Measurements from ENCODE around the gene ATP12A.

The ATP12A gene

GRCh38 chr13:24663586-24663985 lies 16.6 kb upstream of the ATP12A start:
- H3K4me2 ChIP-seq (ENCODE audit: low read depth, low read length, poor library complexity, severe bottlenecking), result no peak overlapping the region
- no peaks in the 10 kb centered on the region for H3K36me3 ChIP-seq (ENCODE audit: low read length)
- no peak overlapping the region for H2AFZ ChIP-seq (ENCODE audit: low read depth, low read length, severe bottlenecking)
- H3K9me2 ChIP-seq (replicated peaks; ENCODE audit: insufficient read depth, low read length), result no peaks in the 10 kb centered on the region
- no peak overlapping the region for H3K4me3 ChIP-seq (ENCODE audit: insufficient read depth, low read length, poor library complexity, severe bottlenecking)
- no peaks in the 10 kb centered on the region for H3K79me2 ChIP-seq (ENCODE audit: insufficient read depth, low read length)
- H3K9me3 ChIP-seq (ENCODE audit: insufficient read depth, low read length), result no peaks in the 10 kb centered on the region
- no peaks in the 10 kb centered on the region for H3K27me3 ChIP-seq (ENCODE audit: low read length)
- TF ChIP-seq, protein P1, sequence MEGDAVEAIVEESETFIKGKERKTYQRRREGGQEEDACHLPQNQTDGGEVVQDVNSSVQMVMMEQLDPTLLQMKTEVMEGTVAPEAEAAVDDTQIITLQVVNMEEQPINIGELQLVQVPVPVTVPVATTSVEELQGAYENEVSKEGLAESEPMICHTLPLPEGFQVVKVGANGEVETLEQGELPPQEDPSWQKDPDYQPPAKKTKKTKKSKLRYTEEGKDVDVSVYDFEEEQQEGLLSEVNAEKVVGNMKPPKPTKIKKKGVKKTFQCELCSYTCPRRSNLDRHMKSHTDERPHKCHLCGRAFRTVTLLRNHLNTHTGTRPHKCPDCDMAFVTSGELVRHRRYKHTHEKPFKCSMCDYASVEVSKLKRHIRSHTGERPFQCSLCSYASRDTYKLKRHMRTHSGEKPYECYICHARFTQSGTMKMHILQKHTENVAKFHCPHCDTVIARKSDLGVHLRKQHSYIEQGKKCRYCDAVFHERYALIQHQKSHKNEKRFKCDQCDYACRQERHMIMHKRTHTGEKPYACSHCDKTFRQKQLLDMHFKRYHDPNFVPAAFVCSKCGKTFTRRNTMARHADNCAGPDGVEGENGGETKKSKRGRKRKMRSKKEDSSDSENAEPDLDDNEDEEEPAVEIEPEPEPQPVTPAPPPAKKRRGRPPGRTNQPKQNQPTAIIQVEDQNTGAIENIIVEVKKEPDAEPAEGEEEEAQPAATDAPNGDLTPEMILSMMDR (IDR thresholded peaks at IDR 0.05; ENCODE audit: insufficient read depth, low read length, poor library complexity, severe bottlenecking), result no peak
- TF ChIP-seq EZH2phosphoT487 (conservative IDR thresholded peaks at IDR 0.05; ENCODE audit: low read length), result no peak
- no peaks in the 10 kb centered on the region for H4K20me1 ChIP-seq (ENCODE audit: low read depth, low read length)
- no peak overlapping the region for H3K27ac ChIP-seq (ENCODE audit: low read depth, low read length)
- no peak overlapping the region for H3K9ac ChIP-seq (ENCODE audit: low read length)
- H3F3A ChIP-seq (ENCODE audit: insufficient read depth), result no peaks in the 10 kb centered on the region

GRCh38 chr13:24664726-24665409 lies 15.3 kb upstream of the ATP12A start:
- no peak overlapping the region for H2AFZ ChIP-seq (ENCODE audit: low read depth, low read length, severe bottlenecking)
- H3K27me3 ChIP-seq (ENCODE audit: low read length), result no peaks in the 10 kb centered on the region
- H3K27ac ChIP-seq (ENCODE audit: low read depth, low read length), result no peak overlapping the region
- TF ChIP-seq EZH2phosphoT487 (conservative IDR thresholded peaks at IDR 0.05; ENCODE audit: low read length), result no peak
- TF ChIP-seq, protein P1 (IDR thresholded peaks at IDR 0.05; ENCODE audit: insufficient read depth, low read length, poor library complexity, severe bottlenecking), result no peak
- no peaks in the 10 kb centered on the region for H3K9me2 ChIP-seq (replicated peaks; ENCODE audit: insufficient read depth, low read length)
- no peak overlapping the region for H3K4me3 ChIP-seq (ENCODE audit: insufficient read depth, low read length, poor library complexity, severe bottlenecking)
- H3K79me2 ChIP-seq (ENCODE audit: insufficient read depth, low read length), result no peaks in the 10 kb centered on the region
- no peaks in the 10 kb centered on the region for H3K36me3 ChIP-seq (ENCODE audit: low read length)
- no peaks in the 10 kb centered on the region for H3K9me3 ChIP-seq (ENCODE audit: insufficient read depth, low read length)
- no peaks in the 10 kb centered on the region for H4K20me1 ChIP-seq (ENCODE audit: low read depth, low read length)
- H3K9ac ChIP-seq (ENCODE audit: low read length), result no peak overlapping the region
- H3K4me2 ChIP-seq (ENCODE audit: low read depth, low read length, poor library complexity, severe bottlenecking), result no peak overlapping the region
- H3F3A ChIP-seq (ENCODE audit: insufficient read depth), result no peaks in the 10 kb centered on the region

DNA sequence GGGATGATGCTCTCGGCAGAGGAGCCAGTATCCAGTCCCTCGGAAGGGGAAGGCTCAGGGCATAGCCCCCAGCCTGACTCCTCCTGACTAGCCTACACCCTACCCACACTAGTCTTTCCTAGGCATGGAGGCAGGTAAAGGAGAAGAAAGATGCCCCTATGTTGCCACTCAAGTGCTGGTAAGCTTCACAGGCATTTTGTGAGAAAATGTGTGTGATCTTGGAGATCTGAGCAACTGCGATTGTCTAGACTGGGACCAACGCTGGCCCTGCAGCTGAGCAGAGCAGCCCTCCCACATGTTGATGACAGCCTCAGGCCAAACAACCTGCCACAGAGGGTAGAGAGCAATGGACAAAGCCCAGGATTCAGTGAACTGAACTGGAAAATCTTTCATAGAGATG lies 11.7 kb upstream of the ATP12A start:
- H3K27me3 ChIP-seq (ENCODE audit: low read length), result no peaks in the 10 kb centered on the region
- TF ChIP-seq, protein P1 (IDR thresholded peaks at IDR 0.05; ENCODE audit: insufficient read depth, low read length, poor library complexity, severe bottlenecking), result no peak
- TF ChIP-seq EZH2phosphoT487 (conservative IDR thresholded peaks at IDR 0.05; ENCODE audit: low read length), result no peak
- no peaks in the 10 kb centered on the region for H3K9me2 ChIP-seq (replicated peaks; ENCODE audit: insufficient read depth, low read length)
- no peaks in the 10 kb centered on the region for H3K9me3 ChIP-seq (ENCODE audit: insufficient read depth, low read length)
- no peak overlapping the region for H2AFZ ChIP-seq (ENCODE audit: low read depth, low read length, severe bottlenecking)
- no peak overlapping the region for H3K4me3 ChIP-seq (ENCODE audit: insufficient read depth, low read length, poor library complexity, severe bottlenecking)
- no peak overlapping the region for H3K9ac ChIP-seq (ENCODE audit: low read length)
- H3K36me3 ChIP-seq (ENCODE audit: low read length), result no peaks in the 10 kb centered on the region
- H3K79me2 ChIP-seq (ENCODE audit: insufficient read depth, low read length), result no peaks in the 10 kb centered on the region
- H3F3A ChIP-seq (ENCODE audit: insufficient read depth), result no peaks in the 10 kb centered on the region
- no peaks in the 10 kb centered on the region for H4K20me1 ChIP-seq (ENCODE audit: low read depth, low read length)
- H3K4me2 ChIP-seq (ENCODE audit: low read depth, low read length, poor library complexity, severe bottlenecking), result no peak overlapping the region
- H3K27ac ChIP-seq (ENCODE audit: low read depth, low read length), result no peak overlapping the region
